Mucosa of stomach (tissue), 1 donor: ENCODE data around the gene TFDP2.
"Not testable (repeated sequence)": the region's sequence is repeated elsewhere in the genome, so short reads cannot be mapped to it uniquely, and the experiment has no call there.

Experiments
- H3K27me3 ChIP-seq: one replicate; pipeline ENCODE4 v1.7.0; 2013; ENCODE audit warnings: mild to moderate bottlenecking, low read length; ENCODE audit not compliant: control insufficient read depth, insufficient read depth
- H3K36me3 ChIP-seq: one replicate; pipeline ENCODE4 v1.7.0; 2013; ENCODE audit warnings: low read length; ENCODE audit not compliant: control insufficient read depth, insufficient read depth
- H3K4me1 ChIP-seq: one replicate; pipeline ENCODE4 v1.7.0; 2013; ENCODE audit warnings: mild to moderate bottlenecking, low read length; ENCODE audit not compliant: control insufficient read depth, insufficient read depth
- H3K4me3 ChIP-seq: one replicate; pipeline ENCODE4 v1.7.0; 2013; ENCODE audit warnings: low read length
- H3K9ac ChIP-seq: one replicate; pipeline ENCODE4 v1.7.0; 2013; ENCODE audit warnings: mild to moderate bottlenecking, low read length, moderate library complexity
- H3K9me3 ChIP-seq: one replicate; pipeline ENCODE4 v1.7.0; 2013; ENCODE audit warnings: mild to moderate bottlenecking, low read length, moderate library complexity; ENCODE audit not compliant: control insufficient read depth
- donor health status: Pancreatic carcinoma.

The TFDP2 gene

DNA sequence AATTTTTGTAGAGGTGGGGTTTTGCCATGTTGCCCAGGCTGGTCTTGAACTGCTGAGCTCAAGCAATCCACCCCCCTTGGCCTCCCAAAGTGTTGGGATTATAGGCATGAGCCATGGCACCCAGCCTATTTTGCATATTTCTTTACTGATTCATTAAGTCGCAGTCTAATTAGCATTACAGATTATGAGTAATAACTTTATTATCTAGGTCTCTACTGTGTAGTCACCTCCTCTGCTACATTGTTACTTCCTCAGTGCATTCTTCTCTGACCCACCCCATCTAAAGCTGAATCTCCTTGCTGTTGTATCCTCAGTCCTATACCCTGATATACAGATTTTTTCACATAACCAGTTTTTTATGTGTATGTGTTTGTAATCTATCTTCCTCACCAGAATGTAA lies 61.7 kb downstream of the TFDP2 start:
- Histone ChIP-seq H3K4me3 (no peak overlapping the region), H3K27me3 (no peaks in the 10 kb centered on the region), H3K4me1 (no peaks in the 10 kb centered on the region), H3K36me3 (no peaks in the 10 kb centered on the region), H3K9ac (no peak overlapping the region), H3K9me3 (no peaks in the 10 kb centered on the region)

DNA sequence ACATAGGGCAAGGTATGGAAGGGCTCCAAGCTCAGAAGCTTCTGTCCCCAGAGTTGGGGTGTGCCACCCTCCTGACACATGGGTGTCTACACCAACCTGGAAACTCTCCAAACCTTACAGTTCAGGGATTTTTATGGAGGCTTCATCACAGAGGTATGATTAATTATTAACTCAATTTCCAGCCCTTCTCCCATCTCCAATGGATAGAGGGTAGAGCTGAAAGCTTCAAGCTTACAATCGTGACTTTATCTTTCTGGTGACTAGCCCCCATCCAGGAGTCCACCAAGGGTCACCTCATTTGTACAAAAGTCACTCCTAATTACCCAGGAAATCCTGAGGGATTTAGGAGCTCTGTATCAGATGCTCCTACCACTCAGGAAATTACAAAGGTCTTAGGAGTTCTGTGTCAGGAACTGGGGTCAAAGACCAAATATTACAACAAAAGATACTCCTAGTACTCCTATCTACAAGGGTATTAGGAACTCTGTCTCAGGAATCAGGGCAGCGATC lies 62.7 kb downstream of the TFDP2 start:
- Histone ChIP-seq H3K9ac (no peak overlapping the region), H3K4me3 (no peak overlapping the region), H3K9me3 (no peaks in the 10 kb centered on the region), H3K4me1 (no peaks in the 10 kb centered on the region), H3K27me3 (no peaks in the 10 kb centered on the region), H3K36me3 (no peaks in the 10 kb centered on the region)

DNA sequence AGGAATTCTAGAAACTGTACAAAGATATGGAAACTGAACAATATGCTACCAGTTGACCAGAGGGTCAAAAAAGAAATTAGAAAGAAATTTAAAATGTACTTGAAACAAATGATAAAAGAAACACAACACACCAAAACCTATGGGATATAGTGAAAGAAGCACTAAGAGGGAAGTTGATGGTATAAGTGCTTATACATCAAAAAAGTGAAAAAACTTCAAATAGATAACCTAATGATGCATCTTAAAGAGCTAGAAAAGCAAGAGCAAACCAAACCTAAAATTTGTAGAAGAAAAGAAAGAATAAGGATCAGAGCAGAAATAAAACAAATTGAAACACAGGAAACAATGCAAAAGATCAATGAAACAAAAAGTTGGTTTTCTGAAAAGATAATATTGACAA lies 68.2 kb downstream of the TFDP2 start:
- H3K9me3 ChIP-seq: no peaks in the 10 kb centered on the region
- no peak overlapping the region for H3K9ac ChIP-seq
- H3K27me3 ChIP-seq: no peaks in the 10 kb centered on the region
- H3K4me1 ChIP-seq: no peaks in the 10 kb centered on the region
- no peaks in the 10 kb centered on the region for H3K36me3 ChIP-seq
- H3K4me3 ChIP-seq: no peak overlapping the region

DNA sequence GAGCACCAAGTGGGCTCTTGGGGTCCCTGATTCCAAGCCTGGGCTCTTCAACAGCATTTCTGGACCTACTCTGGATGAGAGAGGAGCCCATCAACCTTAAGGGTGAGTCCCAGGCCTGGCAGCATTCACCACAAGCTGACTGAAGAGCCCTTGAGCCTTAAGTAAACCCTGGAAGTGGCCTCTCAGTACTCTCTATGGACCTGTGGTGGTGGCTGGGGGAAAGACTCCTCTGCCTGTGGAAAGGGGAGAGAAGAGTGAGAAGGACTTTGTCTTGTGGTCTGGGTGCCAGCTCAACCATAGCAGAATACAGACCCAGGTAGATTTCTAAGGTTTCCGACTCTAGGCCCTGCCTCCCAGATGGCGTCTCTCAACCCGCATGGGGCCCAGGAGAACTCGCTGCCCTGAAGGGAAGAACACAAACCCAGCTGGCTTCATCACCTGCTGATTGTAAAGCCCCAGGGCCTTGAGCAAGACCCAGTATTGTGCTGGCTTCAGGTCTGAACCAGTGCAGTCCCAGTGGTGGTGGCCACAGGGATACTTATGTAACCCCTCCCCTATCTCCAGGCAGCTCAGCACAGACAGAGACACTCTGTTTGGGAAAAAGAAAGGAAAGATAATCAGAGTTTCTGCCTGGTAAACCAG lies 71.4 kb downstream of the TFDP2 start:
- no peaks in the 10 kb centered on the region for H3K4me1 ChIP-seq
- H3K9me3 ChIP-seq: no peaks in the 10 kb centered on the region
- no peak overlapping the region for H3K9ac ChIP-seq
- no peaks in the 10 kb centered on the region for H3K36me3 ChIP-seq
- no peak overlapping the region for H3K4me3 ChIP-seq
- H3K27me3 ChIP-seq: no peaks in the 10 kb centered on the region

DNA sequence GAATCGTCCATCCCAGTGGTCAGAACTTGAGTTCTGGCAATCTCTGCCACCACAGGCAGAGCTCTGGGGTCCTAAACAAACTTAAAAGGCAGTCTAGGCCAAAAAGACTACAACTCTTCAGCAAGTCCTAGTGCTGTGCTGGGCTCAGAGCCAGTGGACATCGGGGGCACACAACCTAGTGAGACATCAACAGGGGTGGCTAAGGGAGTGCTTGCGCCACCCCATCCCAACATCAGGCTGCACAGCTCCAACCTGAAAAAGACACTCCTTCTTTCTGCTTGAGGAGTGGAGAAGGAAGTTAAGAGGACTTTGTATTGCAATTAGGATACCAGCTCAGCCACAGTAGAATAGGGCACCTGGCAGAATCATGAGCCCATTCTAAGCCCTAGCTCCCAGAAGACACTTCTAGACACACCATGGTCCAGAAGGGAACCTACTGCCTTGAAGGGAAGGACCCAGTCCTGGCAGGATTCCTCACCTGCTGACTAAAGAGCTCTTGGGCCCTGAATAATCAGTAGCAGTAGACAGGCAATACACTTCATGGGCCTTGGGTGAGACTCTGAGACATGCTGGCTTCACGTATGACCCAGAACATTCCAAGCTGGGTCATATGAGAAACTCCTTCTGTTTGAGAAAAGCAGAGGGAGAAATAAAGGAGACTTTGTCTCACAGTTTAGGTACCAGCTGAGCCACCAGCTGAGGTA lies 72.0 kb downstream of the TFDP2 start:
- H3K27me3 ChIP-seq: no peaks in the 10 kb centered on the region
- H3K4me3 ChIP-seq: no peak overlapping the region
- no peaks in the 10 kb centered on the region for H3K36me3 ChIP-seq
- no peaks in the 10 kb centered on the region for H3K9me3 ChIP-seq
- H3K4me1 ChIP-seq: no peaks in the 10 kb centered on the region
- H3K9ac ChIP-seq: no peak overlapping the region

DNA sequence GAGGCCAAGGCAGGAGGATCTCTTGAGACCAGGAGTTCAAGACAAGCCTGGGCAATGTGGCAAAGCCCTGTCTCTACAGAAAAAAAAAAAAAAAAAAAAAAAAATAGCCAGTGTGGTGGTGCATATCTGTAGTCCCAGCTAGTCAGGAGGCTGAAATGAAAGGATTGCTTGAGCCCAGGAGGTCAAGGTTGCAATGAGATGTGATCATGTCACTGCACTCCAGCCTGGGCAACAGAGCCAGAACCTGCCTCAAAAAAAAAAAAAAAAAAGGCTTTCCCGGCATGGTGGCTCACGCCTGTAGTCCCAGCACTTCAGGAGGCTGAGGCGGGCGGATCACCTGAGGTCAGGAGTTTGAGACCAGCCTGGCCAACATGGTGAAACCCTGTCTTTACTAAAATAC lies 73.7 kb downstream of the TFDP2 start:
- H3K9me3 ChIP-seq, H3K4me3 ChIP-seq, H3K27me3 ChIP-seq, H3K36me3 ChIP-seq, H3K9ac ChIP-seq, H3K4me1 ChIP-seq: not testable (repeated sequence)

GRCh38 chr3:142072816-142073215 lies 76.5 kb downstream of the TFDP2 start:
- H3K4me3 ChIP-seq: no peak overlapping the region
- no peaks in the 10 kb centered on the region for H3K27me3 ChIP-seq
- no peaks in the 10 kb centered on the region for H3K36me3 ChIP-seq
- H3K9me3 ChIP-seq: no peaks in the 10 kb centered on the region
- no peak overlapping the region for H3K9ac ChIP-seq
- H3K4me1 ChIP-seq: no peaks in the 10 kb centered on the region

- H3K27me3 ChIP-seq: no peaks in the 10 kb centered on the region
- no peaks in the 10 kb centered on the region for H3K36me3 ChIP-seq
- H3K4me1 ChIP-seq: no peaks in the 10 kb centered on the region
- no peak overlapping the region for H3K9ac ChIP-seq
- no peak overlapping the region for H3K4me3 ChIP-seq
- no peaks in the 10 kb centered on the region for H3K9me3 ChIP-seq
Measured at GRCh38 chr3:142065932-142066331, 83.4 kb downstream of the TFDP2 start.

- Histone ChIP-seq H3K36me3 (no peaks in the 10 kb centered on the region), H3K27me3 (no peaks in the 10 kb centered on the region), H3K9me3 (no peaks in the 10 kb centered on the region), H3K9ac (no peak overlapping the region), H3K4me1 (no peaks in the 10 kb centered on the region), H3K4me3 (no peak overlapping the region)
Measured at GRCh38 chr3:142065344-142065743, 84.0 kb downstream of the TFDP2 start.

DNA sequence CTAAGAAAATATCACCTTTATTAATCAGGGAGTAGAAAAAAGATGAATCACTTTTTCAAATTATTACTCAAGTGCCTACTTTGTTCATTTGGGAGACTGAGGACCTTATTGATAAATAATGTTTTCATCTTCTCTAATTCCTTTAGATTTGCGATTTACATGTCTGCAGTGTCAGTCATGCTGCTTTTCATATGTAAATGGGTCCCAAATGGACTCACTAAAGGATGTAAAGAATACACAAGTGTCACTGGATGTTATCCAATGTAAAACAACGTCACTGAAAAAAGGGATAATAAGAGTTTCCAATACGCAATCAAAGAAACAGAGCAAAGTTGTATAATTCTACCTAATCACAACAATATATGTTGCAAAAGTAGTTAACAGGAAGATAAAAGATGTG lies 84.9 kb downstream of the TFDP2 start:
- H3K9ac ChIP-seq: no peak overlapping the region
- no peaks in the 10 kb centered on the region for H3K27me3 ChIP-seq
- H3K9me3 ChIP-seq: no peaks in the 10 kb centered on the region
- no peaks in the 10 kb centered on the region for H3K4me1 ChIP-seq
- no peak overlapping the region for H3K4me3 ChIP-seq
- H3K36me3 ChIP-seq: no peaks in the 10 kb centered on the region

DNA sequence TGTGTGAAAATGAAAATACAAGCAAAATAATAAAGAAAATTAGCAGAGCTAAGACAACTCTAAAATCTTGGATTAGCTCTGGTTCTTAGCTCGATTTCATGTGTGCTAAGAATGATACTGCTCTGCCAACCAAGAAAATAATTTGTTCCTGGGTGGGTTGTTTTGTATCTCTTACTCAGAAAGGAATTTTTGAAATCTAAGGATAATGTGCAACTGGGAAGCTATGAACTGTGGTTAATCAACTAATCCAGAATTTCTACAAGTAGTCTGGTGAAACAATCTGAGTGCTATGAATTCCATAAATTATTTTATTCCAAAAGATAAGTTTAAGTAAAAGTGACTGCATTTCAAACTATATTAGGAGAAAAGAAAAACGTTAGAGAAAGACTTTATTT lies 92.0 kb downstream of the TFDP2 start:
- Histone ChIP-seq H3K9me3 (no peaks in the 10 kb centered on the region), H3K4me1 (no peaks in the 10 kb centered on the region), H3K4me3 (no peak overlapping the region), H3K27me3 (no peaks in the 10 kb centered on the region), H3K36me3 (no peaks in the 10 kb centered on the region), H3K9ac (no peak overlapping the region)

GRCh38 chr3:142056656-142057330 lies 92.6 kb downstream of the TFDP2 start:
- H3K4me1 ChIP-seq: no peaks in the 10 kb centered on the region
- no peaks in the 10 kb centered on the region for H3K27me3 ChIP-seq
- H3K9ac ChIP-seq: no peak overlapping the region
- H3K36me3 ChIP-seq: no peaks in the 10 kb centered on the region
- no peaks in the 10 kb centered on the region for H3K9me3 ChIP-seq
- no peak overlapping the region for H3K4me3 ChIP-seq
